ENCODE results near the gene UBA1. TPM values are rescaled to one million over a fixed set of nuclear protein-coding genes. Genes with fewer than 3 reads are reported as not detected.

UBA1 gene
- 524 and 538 TPM in 2 replicates for total RNA-seq
- long read RNA-seq, transcript UBA1-201 (26 exons, 3,559 nt): minor isoform, 17 of 180 reads
- long read RNA-seq, transcript UBA1-203 (26 exons, 3,466 nt): major isoform, 42 of 180 reads
- long read RNA-seq, transcript UBA1-202 (10 exons, 2,497 nt): minor isoform, 6 of 180 reads
- long read RNA-seq, partial matches to known transcripts: 99 of 180 reads
- long read RNA-seq, other reads (novel, unspliced or antisense): 16 of 180 reads

DNA sequence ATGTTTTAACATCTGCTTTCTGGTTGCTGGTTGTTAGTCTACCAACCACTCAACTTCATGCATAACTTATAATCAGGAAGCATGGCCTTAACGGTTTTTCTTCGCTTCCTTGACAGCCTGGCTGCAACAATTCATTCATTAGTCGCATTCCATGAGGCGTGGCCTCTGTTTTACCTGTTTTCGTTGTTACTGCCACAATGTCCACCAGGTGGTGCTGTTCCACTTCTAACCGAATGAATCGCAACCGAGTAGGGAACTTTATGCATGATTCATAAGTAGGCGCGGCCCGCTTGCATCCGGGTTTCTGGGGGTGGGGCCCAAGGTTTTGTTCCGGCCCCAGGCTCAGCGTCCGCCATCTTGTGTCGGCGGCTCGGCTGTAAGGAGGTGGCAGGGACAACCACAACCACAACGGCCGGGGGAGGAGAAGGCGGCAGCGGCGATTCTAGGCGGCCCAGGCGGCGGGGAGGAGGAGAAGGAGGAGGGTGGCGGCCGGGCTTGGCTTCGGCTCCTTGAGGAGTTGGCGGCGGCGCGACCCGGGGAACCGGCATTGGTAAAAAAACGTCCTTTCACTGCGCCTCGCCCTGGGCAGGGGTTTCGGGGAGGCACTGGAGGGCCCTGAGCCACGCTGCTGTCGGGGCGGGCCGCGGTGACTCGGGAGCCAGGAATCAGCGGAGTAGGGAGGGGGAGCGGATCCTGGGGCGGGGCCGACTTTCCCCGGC lies at the start of gene UBA1:
TSS of gene UBA1 (plus strand) at position 355 of the 719 bp plus-strand sequence. CDS start 4,974 bp downstream, outside the sequence.
- TF ChIP-seq, protein P1, sequence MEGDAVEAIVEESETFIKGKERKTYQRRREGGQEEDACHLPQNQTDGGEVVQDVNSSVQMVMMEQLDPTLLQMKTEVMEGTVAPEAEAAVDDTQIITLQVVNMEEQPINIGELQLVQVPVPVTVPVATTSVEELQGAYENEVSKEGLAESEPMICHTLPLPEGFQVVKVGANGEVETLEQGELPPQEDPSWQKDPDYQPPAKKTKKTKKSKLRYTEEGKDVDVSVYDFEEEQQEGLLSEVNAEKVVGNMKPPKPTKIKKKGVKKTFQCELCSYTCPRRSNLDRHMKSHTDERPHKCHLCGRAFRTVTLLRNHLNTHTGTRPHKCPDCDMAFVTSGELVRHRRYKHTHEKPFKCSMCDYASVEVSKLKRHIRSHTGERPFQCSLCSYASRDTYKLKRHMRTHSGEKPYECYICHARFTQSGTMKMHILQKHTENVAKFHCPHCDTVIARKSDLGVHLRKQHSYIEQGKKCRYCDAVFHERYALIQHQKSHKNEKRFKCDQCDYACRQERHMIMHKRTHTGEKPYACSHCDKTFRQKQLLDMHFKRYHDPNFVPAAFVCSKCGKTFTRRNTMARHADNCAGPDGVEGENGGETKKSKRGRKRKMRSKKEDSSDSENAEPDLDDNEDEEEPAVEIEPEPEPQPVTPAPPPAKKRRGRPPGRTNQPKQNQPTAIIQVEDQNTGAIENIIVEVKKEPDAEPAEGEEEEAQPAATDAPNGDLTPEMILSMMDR (IDR thresholded peaks at IDR 0.05; ENCODE audit: unreplicated experiment): peak; percentile 93
- Mint-ChIP-seq H3K27me3 (no peaks in the 10 kb centered on the region), H3K4me3 (ENCODE audit: low read depth) (peak within 1 kb of the TSS; percentile 92), H3K9me3 (ENCODE audit: low read depth) (no peaks in the 10 kb centered on the region), H3K4me1 (ENCODE audit: low read depth) (peaks cover 46% of the 10 kb centered on the region), H3K27ac (peak within 1 kb of the TSS; percentile 100), H3K36me3 (ENCODE audit: insufficient read depth) (peaks cover 21% of the 10 kb centered on the region)
- peak; percentile 95 for DNase-seq (ENCODE audit: low spot score, unreplicated experiment)

DNA sequence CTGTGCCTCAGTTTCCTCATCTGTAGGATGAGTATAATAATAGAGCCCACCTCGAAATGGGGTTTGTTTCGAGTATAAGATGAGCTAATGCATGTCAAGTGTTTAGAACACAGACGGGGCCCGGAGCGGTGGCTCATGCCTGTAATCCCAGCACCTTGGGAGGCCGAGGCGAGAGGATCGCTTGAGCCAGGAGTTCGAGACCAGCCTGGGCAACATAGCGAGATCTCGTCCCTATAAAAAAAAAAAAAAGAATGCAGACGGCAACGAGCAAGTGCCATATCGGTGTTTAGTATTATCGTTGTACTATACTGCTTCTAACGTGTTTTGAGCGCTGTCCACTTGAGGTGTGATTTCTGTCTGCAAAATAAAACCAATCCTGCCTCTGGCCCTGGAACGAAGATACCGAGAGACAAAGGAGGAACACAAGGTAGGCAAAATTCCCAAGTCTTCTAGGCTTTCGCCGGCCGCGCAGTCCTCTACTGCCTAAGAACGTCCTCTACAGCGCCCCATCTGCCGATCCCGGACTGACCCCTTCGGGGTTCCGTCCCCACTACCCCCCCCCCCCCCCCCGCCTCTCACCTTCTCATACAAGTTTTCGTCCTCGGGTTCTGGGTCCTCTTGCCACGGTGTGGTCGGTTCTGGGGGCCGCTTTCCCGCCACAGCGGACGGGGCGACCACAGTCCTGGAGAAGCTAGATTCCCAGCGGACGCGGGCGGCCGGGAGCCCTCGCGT lies 49.6 kb upstream of the UBA1 start:
- no peak for DNase-seq (ENCODE audit: low spot score, unreplicated experiment)
- TF ChIP-seq, protein P1 (IDR thresholded peaks at IDR 0.05; ENCODE audit: unreplicated experiment): no peak
- H3K4me1 Mint-ChIP-seq (ENCODE audit: low read depth): peaks cover 6% of the 10 kb centered on the region

DNA sequence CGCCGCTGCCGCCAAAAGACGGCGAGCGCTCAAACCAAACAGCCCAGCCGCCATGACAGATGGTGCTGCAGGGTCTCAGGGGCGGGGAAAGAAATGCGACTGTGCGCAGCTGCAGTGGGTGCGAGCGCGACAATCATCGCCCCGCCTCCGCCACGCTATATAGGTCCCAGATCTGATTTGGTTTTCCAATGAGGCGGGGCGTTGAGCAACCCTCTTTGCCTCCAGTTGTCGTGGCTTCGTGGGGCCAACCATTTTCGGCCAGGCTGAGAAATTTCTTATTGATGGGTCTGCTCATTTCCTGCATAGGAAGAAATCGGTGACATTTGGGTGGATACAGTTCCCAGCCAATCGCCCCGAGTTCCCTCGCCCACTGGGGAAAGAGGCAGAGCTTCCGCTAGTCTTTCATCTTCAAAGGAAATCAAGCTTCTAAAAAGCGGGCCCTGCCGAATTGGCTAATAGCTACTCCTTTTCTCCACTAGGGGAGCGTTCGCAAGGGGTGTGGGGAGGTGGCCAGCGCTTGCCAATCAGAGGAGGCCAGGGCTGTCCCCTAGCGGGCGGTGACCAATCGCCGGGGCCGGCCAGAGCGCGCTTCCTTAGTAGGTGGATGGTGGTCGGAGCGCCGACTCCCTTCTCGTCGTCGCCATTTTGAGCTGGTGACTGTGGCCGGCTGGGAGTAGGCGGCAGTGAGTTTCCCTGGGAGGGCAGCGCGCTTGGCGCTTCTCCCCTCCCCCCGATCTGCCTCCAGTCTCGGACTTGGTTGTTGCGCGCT lies 48.8 kb upstream of the UBA1 start, which contains the start of the genes NDUFB11 and RBM10:
TSS of gene NDUFB11 (minus strand) at position 77 of the 769 bp plus-strand sequence. CDS start at position 54, 23 bp downstream.
TSS of gene RBM10 (plus strand) at position 596 of the 769 bp plus-strand sequence. CDS start 2,261 bp downstream, outside the sequence.
- Mint-ChIP-seq H3K27ac (peak within 1 kb of the TSS; percentile 99), H3K27me3 (no peaks in the 10 kb centered on the region), H3K36me3 (ENCODE audit: insufficient read depth) (peaks cover 14% of the 10 kb centered on the region), H3K4me1 (ENCODE audit: low read depth) (peaks cover 6% of the 10 kb centered on the region), H3K4me3 (ENCODE audit: low read depth) (peak within 1 kb of the TSS; percentile 97), H3K9me3 (ENCODE audit: low read depth) (peaks cover 10% of the 10 kb centered on the region)
- TF ChIP-seq, protein P1 (IDR thresholded peaks at IDR 0.05; ENCODE audit: unreplicated experiment): peak; percentile 66
- peak; percentile 76 for DNase-seq (ENCODE audit: low spot score, unreplicated experiment)

More for the DNA sequence above, 49.6 kb upstream of the UBA1 start:
- Mint-ChIP-seq H3K9me3 (ENCODE audit: low read depth) (peaks cover 15% of the 10 kb centered on the region), H3K27ac (peak overlapping the region; percentile 99), H3K27me3 (no peaks in the 10 kb centered on the region), H3K36me3 (ENCODE audit: insufficient read depth) (peaks cover 14% of the 10 kb centered on the region), H3K4me3 (ENCODE audit: low read depth) (peak overlapping the region; percentile 97)

DNA sequence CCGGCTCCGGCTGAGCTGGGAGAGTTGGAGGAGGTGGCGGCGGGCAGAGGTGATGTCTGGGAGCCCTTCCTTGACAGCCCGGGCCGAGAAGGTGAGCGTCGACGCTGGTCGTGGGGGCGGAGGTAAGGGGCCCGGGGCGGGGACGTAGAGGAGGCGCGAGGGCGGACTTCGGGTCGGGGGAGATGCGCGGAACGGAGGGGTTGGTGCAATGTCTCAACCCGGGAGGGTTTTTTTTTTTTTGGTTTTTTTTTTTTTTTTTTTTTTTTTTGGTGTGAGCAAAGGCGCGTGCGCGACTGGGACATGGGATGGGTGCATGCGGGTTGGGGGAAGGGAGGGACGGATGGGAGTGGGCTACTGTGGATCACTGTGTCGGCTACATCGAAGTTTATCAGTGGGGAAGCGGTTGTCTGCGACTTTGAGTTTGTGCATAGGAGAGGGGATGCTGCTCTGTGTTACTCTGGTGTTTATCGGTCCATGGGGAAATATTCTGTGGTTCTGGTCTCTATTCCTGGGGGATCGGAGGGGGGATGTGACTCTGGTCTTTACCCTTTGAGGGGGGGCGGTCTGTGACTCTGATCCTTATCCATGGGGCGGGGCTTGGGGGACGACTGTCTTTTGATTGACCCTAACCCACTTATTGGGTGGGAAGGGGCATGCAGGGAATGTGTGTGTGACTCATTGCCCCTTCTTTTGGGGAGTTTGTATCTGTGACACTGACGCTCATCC lies 48.1 kb upstream of the UBA1 start:
- Mint-ChIP-seq H3K27ac (peak overlapping the region; percentile 99), H3K4me3 (ENCODE audit: low read depth) (peak overlapping the region; percentile 97), H3K27me3 (no peaks in the 10 kb centered on the region), H3K36me3 (ENCODE audit: insufficient read depth) (peaks cover 16% of the 10 kb centered on the region), H3K9me3 (ENCODE audit: low read depth) (peaks cover 10% of the 10 kb centered on the region), H3K4me1 (ENCODE audit: low read depth) (peaks cover 6% of the 10 kb centered on the region)
- no peak for DNase-seq (ENCODE audit: low spot score, unreplicated experiment)
- TF ChIP-seq, protein P1 (IDR thresholded peaks at IDR 0.05; ENCODE audit: unreplicated experiment): no peak
